ENCODE results near the gene MRPL1. TPM values are rescaled to one million over a fixed set of nuclear protein-coding genes. Genes with fewer than 3 reads are reported as not detected.

Gene MRPL1
- total RNA-seq (2022; extraction: Qiagen RNA extraction; ENCODE audit: low read depth): 17.0 to 26.9 TPM (median 24.2 TPM) in 5 replicates

GRCh38 chr4:77862478-77863216 lies at the start of gene MRPL1:
MRPL1 (plus strand) TSS chr4:77862830; CDS start chr4:77862849, 19 bp downstream.

GRCh38 chr4:77818602-77819403 lies 43.8 kb upstream of the MRPL1 start, which contains the start of gene CNOT6L:
CNOT6L (minus strand) TSS chr4:77819368; CDS start chr4:77819308, 60 bp downstream.

Other genes starting within 250 kb of the MRPL1 start
- gene CNOT6L, start 43.5 kb upstream of the MRPL1 start, total RNA-seq (2022; extraction: Qiagen RNA extraction; ENCODE audit: low read depth): 7.6 to 10.9 TPM (median 9.9 TPM) in 5 replicates
- gene FRAS1, start 194.5 kb downstream of the MRPL1 start, total RNA-seq (2022; extraction: Qiagen RNA extraction; ENCODE audit: low read depth): 1.9 to 3.4 TPM (median 2.9 TPM) in 5 replicates

Measured in A549 treated with ZK216348 at 1 μM for 4 hours (cell line).